Astrocyte (in vitro differentiated cells and primary cell): ENCODE measurements around the gene TMEM92. TPM values are rescaled to one million over a fixed set of nuclear protein-coding genes. Genes with fewer than 3 reads are reported as not detected.
A peak's percentile ranks its signal among the peaks of the same experiment; 100 is the strongest.

Experiments used
- DNase-seq: peaks from one replicate; pipeline ENCODE4 v3.0.0-alpha.2; 2010; ENCODE audit warnings: low read depth
- FAIRE-seq: peaks from 2 replicates; lab custom pipeline; 2011; peaks lifted over from hg19 to GRCh38; lab: Jason Lieb, UNC
- H2AFZ ChIP-seq: 2 replicates; pipeline ENCODE4 v1.6.0; 2012; ENCODE audit warnings: low read depth, low read length, inconsistent platforms
- H3K27ac ChIP-seq: 2 replicates; pipeline ENCODE4 v1.5.1; 2011; ENCODE audit warnings: low read depth, low read length, inconsistent platforms
- H3K27me3 ChIP-seq: 2 replicates; pipeline ENCODE4 v1.6.0; 2011; ENCODE audit warnings: low read length, inconsistent platforms; ENCODE audit not compliant: insufficient read depth
- H3K36me3 ChIP-seq: 2 replicates; pipeline ENCODE4 v1.5.1; 2011; ENCODE audit warnings: low read length, inconsistent platforms; ENCODE audit not compliant: insufficient read depth
- H3K4me1 ChIP-seq: 2 replicates; pipeline ENCODE4 v1.5.1; 2011; ENCODE audit warnings: low read length, inconsistent platforms; ENCODE audit not compliant: insufficient read depth
- H3K4me2 ChIP-seq: 2 replicates; pipeline ENCODE4 v1.6.0; 2012; ENCODE audit warnings: low read length, inconsistent platforms
- H3K4me3 ChIP-seq: 2 replicates; pipeline ENCODE4 v1.5.1; 2011; ENCODE audit warnings: low read depth, mild to moderate bottlenecking, low read length, inconsistent platforms; ENCODE audit not compliant: insufficient read depth
- H3K79me2 ChIP-seq: 2 replicates; pipeline ENCODE4 v1.6.0; 2012; ENCODE audit warnings: mild to moderate bottlenecking, low read length, inconsistent platforms; ENCODE audit not compliant: insufficient read depth
- H3K9ac ChIP-seq: 2 replicates; pipeline ENCODE4 v1.6.0; 2012; ENCODE audit warnings: mild to moderate bottlenecking, low read length, inconsistent platforms
- H3K9me3 ChIP-seq: 2 replicates; pipeline ENCODE4 v1.5.1; 2012; ENCODE audit warnings: low read depth, mild to moderate bottlenecking, low read length, inconsistent platforms; ENCODE audit not compliant: insufficient read depth
- H4K20me1 ChIP-seq: 2 replicates; pipeline ENCODE4 v1.6.0; 2012; ENCODE audit warnings: low read length, inconsistent platforms; ENCODE audit not compliant: insufficient read depth
- H3K27ac Mint-ChIP-seq: one replicate; pipeline ENCODE4 v1.8.0; 2021; ENCODE audit warnings: mild to moderate bottlenecking, mixed read lengths; ENCODE audit not compliant: unreplicated experiment
- H3K27me3 Mint-ChIP-seq: one replicate; pipeline ENCODE4 v1.8.0; 2021; ENCODE audit warnings: low read depth, mixed read lengths; ENCODE audit not compliant: unreplicated experiment
- H3K36me3 Mint-ChIP-seq: one replicate; pipeline ENCODE4 v1.8.0; 2021; ENCODE audit warnings: low read depth, mixed read lengths; ENCODE audit not compliant: unreplicated experiment
- H3K4me1 Mint-ChIP-seq: one replicate; pipeline ENCODE4 v1.8.0; 2021; ENCODE audit warnings: low read depth, mixed read lengths; ENCODE audit not compliant: unreplicated experiment
- H3K4me3 Mint-ChIP-seq: one replicate; pipeline ENCODE4 v1.8.0; 2021; ENCODE audit warnings: mild to moderate bottlenecking, moderate library complexity, mixed read lengths; ENCODE audit not compliant: unreplicated experiment
- H3K9me3 Mint-ChIP-seq: one replicate; pipeline ENCODE4 v1.8.0; 2021; ENCODE audit warnings: mild to moderate bottlenecking, mixed read lengths; ENCODE audit not compliant: unreplicated experiment
- CTCF ChIP-seq: IDR thresholded peaks from 2 replicates; pipeline ENCODE4 v1.5.1; 2011; ENCODE audit warnings: low read depth, mild to moderate bottlenecking, inconsistent platforms, low read length, moderate library complexity; ENCODE audit not compliant: insufficient read depth
- EZH2 ChIP-seq: IDR thresholded peaks from 2 replicates; pipeline ENCODE4 v1.6.1; 2012; ENCODE audit warnings: mild to moderate bottlenecking, low read length, inconsistent platforms; ENCODE audit not compliant: insufficient read depth
- total RNA-seq: library from RNA; stranded (reverse); gene quantifications from 2 replicates; pipeline ENCODE4 v1.2.1, GENCODE V29; 2021

TMEM92 gene
- total RNA-seq, 1 donor from 2014 or later: 18.3 TPM

- Histone ChIP-seq H3K4me3 (no peak overlapping the region), H3K27ac (no peak overlapping the region), H2AFZ (no peak overlapping the region), H4K20me1 (no peaks in the 10 kb centered on the region), H3K36me3 (peaks cover 12% of the 10 kb centered on the region), H3K9me3 (peaks cover 3% of the 10 kb centered on the region), H3K4me1 (peaks cover 28% of the 10 kb centered on the region), H3K27me3 (no peaks in the 10 kb centered on the region), H3K9ac (peak overlapping the region; percentile 29), H3K4me2 (peak overlapping the region; percentile 62), H3K79me2 (peaks cover under 1% of the 10 kb centered on the region)
- no peak overlapping the region for H3K27ac Mint-ChIP-seq
- peaks cover 28% of the 10 kb centered on the region for H3K4me1 Mint-ChIP-seq
- H3K27me3 Mint-ChIP-seq: no peaks in the 10 kb centered on the region
- peaks cover 7% of the 10 kb centered on the region for H3K9me3 Mint-ChIP-seq
- DNase-seq (no peak), FAIRE-seq (no peak)
- H3K36me3 Mint-ChIP-seq: peaks cover 23% of the 10 kb centered on the region
- peak overlapping the region; percentile 35 for H3K4me3 Mint-ChIP-seq
- TF ChIP-seq CTCF (no peak), EZH2 (no peak)
These were observed 4.4 kb downstream of the TMEM92 start for GRCh38 chr17:50278526-50279180.

- Mint-ChIP-seq H3K4me3 (peak overlapping the region; percentile 45), H3K9me3 (peaks cover 7% of the 10 kb centered on the region), H3K27me3 (no peaks in the 10 kb centered on the region), H3K36me3 (peaks cover 28% of the 10 kb centered on the region), H3K27ac (peak overlapping the region; percentile 16), H3K4me1 (peaks cover 29% of the 10 kb centered on the region)
- DNase-seq: no peak
- H3K9ac ChIP-seq: peak overlapping the region; percentile 29
- H3K79me2 ChIP-seq: no peaks in the 10 kb centered on the region
- peaks cover 3% of the 10 kb centered on the region for H3K9me3 ChIP-seq
- peaks cover 27% of the 10 kb centered on the region for H3K4me1 ChIP-seq
- H3K4me2 ChIP-seq: peak overlapping the region; percentile 62
- no peaks in the 10 kb centered on the region for H4K20me1 ChIP-seq
- H3K4me3 ChIP-seq: no peak overlapping the region
- H2AFZ ChIP-seq: no peak overlapping the region
- peaks cover 12% of the 10 kb centered on the region for H3K36me3 ChIP-seq
- TF ChIP-seq EZH2 (no peak), CTCF (no peak)
- FAIRE-seq: no peak
- no peaks in the 10 kb centered on the region for H3K27me3 ChIP-seq
- H3K27ac ChIP-seq: no peak overlapping the region
These were observed 4.9 kb downstream of the TMEM92 start for GRCh38 chr17:50279181-50279526.

GRCh38 chr17:50279639-50280038 is 5.4 kb downstream of the TMEM92 start:
- peak overlapping the region; percentile 16 for H3K27ac Mint-ChIP-seq

More at GRCh38 chr17:50279639-50280038, 5.4 kb downstream of the TMEM92 start:
- Histone ChIP-seq H4K20me1 (no peaks in the 10 kb centered on the region), H2AFZ (no peak overlapping the region), H3K9me3 (peaks cover 3% of the 10 kb centered on the region), H3K4me2 (peak overlapping the region; percentile 62), H3K4me3 (no peak overlapping the region), H3K4me1 (peaks cover 22% of the 10 kb centered on the region), H3K79me2 (no peaks in the 10 kb centered on the region), H3K27ac (no peak overlapping the region), H3K36me3 (peaks cover 12% of the 10 kb centered on the region), H3K27me3 (no peaks in the 10 kb centered on the region), H3K9ac (no peak overlapping the region)
- no peak for FAIRE-seq
- DNase-seq: no peak
- peaks cover 30% of the 10 kb centered on the region for H3K4me1 Mint-ChIP-seq
- TF ChIP-seq CTCF (no peak), EZH2 (no peak)
- H3K36me3 Mint-ChIP-seq: peaks cover 33% of the 10 kb centered on the region
- peaks cover 7% of the 10 kb centered on the region for H3K9me3 Mint-ChIP-seq
- H3K4me3 Mint-ChIP-seq: no peak overlapping the region
- H3K27me3 Mint-ChIP-seq: no peaks in the 10 kb centered on the region
